ENCODE measurements around the gene ZCCHC17.
"Not testable (repeated sequence)": the region's sequence is repeated elsewhere in the genome, so short reads cannot be mapped to it uniquely, and the experiment has no call there.

Gene ZCCHC17

GRCh38 chr1:31371121-31371959, 74.5 kb downstream of the ZCCHC17 start:
- no peak for DNase-seq (ENCODE audit: low spot score)

DNA sequence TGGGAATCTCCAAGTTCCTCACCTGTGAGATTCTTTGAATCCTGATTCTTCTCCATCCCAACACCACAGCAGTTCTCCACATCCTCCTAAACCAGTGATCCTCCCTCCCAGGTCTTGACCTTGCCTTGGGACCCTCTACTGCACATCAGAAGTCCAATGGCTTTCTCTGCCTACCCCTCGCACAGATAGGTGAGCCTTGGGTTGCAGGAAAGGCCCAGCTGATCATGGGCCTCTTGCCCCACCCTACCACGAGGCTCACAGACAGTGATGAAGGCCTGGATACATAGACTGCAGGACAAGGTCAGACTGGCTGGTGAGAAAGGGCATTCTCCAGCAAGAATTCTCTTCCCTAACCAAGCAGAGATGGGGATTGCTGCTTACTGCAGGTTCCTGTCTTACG, 75.2 kb downstream of the ZCCHC17 start:
- no peak for DNase-seq (ENCODE audit: low spot score)

- DNase-seq (ENCODE audit: low spot score) = no peak
Observed at GRCh38 chr1:31372751-31373055, 75.9 kb downstream of the ZCCHC17 start.

GRCh38 chr1:31373056-31373896, 76.4 kb downstream of the ZCCHC17 start, which contains the start of gene FABP3:
TSS of gene FABP3 (minus strand) at chr1:31373076. CDS start at chr1:31373014, 62 bp downstream.
- peak; percentile 70 for DNase-seq (ENCODE audit: low spot score)

DNA sequence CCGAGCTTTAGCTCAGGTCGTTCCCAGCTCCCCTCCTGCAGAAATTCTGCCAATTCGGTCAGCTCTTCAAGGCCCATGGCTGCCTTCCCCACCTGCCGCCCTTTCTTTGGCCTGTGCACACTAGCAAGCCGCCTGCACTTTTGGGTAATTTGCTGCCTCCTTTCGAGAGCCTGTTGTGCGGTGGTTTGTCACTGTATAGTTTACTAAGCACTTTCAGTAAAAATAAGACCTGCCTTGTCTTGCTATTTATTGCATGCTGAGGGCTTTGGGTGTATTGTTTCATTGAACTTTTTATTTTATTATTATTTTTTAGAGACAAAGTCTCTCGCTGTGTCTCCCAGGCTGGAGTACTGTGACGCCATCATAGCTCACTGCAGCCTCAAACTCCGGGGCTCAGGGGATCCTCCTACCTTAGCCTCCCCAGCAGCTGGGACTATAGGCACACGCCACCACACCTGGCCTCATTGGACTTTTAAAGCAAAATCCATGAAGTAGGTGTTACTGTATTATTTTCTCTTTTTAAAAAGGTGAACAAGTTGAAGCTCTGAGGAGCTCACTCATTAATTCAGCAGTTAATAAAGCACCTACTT, 77.2 kb downstream of the ZCCHC17 start:
- DNase-seq (ENCODE audit: low spot score) = no peak

- no peak for DNase-seq (ENCODE audit: low spot score)
Observed at GRCh38 chr1:31374511-31375196, 77.8 kb downstream of the ZCCHC17 start.

- peak; percentile 91 for DNase-seq (ENCODE audit: low spot score)
Observed at GRCh38 chr1:31376375-31377134, 79.7 kb downstream of the ZCCHC17 start.

GRCh38 chr1:31377364-31377863, 80.6 kb downstream of the ZCCHC17 start:
- no peak for DNase-seq (ENCODE audit: low spot score)

DNA sequence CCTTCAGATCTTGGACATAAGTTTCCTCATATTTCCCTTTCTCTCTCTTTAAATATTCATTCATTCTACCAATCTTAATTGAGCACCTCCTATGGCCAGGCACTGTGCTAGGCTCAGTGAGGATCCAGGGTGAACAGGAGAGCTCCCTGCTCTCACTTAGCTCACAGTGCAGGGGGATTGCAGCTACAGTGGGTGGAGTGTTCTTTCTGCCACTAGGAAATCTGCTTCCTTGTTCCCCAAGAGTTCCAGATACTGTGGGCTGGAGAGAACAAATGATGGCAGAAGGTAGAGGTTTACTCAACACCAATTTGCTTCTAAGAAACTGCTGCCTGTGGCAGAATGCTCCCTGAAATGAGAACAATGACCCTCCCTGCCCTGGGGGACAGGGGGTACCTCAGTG, 81.2 kb downstream of the ZCCHC17 start:
- no peak for DNase-seq (ENCODE audit: low spot score)

- DNase-seq (ENCODE audit: low spot score) = no peak
Observed at GRCh38 chr1:31380181-31380580, 83.3 kb downstream of the ZCCHC17 start.

DNA sequence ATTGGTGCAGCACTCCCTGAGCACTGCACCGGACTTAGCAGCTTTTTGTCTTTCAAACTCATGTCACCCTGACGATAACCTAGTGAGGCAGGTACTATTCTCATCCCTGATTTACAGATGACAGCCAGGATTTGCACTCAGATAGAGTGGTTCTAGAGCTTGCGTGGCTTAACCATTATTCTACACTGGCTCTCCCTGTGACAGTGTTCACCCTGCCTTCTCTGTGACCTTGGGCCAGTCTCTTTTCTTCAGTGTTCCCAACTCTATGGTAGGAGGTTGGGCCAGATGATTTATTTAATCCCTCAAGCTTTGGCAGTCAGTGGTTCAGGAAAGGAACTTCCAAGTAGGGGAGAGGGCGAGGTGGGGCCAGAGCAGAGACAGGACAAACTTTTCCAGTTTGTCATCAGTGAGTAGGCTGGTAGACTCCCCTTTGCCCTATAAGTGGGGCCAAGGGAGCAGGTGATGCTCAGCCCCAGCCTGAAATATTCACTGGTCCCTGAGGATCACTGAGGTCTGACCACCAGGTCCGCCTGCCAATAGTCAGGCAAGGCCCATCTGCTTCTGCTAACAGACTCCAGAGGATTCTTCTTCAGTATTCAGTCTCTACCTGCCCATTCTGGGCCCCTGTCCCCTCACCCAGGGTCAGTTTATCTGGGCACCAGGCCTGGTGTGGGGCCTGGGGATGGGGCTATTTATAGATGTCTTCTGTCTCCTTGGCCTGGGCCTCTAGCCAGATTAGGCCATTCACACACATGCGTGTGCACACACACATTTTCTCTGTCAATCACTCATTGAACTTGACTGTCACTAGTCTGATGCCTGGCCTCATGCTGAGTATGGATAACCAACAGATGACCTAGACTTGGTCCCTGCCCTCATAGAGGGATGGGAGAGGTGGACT, 84.8 kb downstream of the ZCCHC17 start:
- DNase-seq (ENCODE audit: low spot score) = no peak

DNA sequence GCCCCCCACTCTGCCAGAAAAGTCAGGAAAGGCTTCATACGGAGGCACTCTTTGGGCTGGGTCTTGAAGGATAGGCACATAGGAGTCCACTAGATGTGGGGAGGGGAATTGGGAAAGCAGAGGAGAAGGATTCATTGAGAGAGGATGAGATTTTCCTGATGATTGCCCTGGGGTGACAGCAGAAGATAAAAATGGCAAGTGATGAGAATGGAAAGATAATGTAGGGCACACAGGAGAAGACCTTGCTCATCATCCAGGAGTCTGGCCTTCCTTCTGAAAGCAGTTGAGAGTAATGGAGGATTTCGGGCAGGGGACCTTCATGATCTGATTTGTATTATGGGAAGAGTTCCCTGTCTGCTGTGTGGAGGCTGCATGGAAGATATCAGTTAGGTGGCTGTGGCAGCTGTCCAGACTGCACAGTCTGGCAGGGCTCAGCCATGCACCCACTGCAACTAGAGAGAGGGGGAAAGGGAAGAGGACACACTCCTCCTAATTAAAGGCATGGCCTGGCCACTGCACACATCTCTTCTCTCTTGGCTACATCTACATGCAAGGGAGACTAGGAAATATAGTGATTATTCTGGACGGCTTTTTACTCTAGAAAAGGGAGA, 85.7 kb downstream of the ZCCHC17 start:
- DNase-seq (ENCODE audit: low spot score) = no peak

- no peak for DNase-seq (ENCODE audit: low spot score)
Observed at GRCh38 chr1:31383967-31384366, 87.1 kb downstream of the ZCCHC17 start.

- not testable (repeated sequence) for DNase-seq (ENCODE audit: low spot score)
Observed at GRCh38 chr1:31386576-31387243, 89.9 kb downstream of the ZCCHC17 start.

- no peak for DNase-seq (ENCODE audit: low spot score)
Observed at GRCh38 chr1:31387612-31388011, 90.8 kb downstream of the ZCCHC17 start.

DNA sequence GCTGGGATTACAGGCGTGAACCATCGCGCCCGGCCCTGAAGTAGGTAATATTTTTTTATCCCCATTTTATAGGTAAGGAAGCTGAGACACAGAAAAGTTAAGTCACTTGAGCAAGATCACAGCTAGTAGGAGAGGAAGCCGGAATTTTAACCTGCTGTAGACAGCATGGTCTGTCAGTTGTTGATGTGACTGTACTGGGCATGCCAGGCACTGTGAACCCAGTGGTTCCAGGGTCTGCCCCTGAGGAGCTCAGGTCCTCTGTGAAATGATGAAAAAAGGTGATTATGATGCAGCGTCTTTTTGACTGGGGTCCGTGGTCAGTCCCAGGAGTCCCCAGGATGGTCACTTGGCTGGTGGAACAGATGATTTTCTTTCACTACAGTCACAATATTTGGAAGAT, 92.8 kb downstream of the ZCCHC17 start:
- DNase-seq (ENCODE audit: low spot score) = no peak

- DNase-seq (ENCODE audit: low spot score) = no peak
Observed at GRCh38 chr1:31390071-31390470, 93.2 kb downstream of the ZCCHC17 start.

DNA sequence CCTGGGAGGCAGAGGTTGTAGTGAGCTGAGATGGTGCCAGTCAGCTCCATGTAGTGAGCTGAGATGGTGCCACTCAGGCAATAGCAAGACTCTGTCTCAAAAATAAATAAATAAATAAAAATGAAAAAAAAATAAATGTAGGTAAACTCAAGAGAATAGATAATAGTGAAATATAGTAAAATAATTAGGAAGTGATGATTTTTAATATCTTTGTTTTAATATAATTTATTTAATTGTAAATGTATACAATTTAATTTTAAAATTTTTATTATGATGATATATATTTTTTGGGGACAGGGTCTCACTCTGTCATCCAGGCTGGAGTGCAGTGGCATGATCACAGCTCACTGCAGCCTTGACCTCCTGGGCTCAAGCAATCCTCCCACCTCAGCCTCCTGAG, 96.6 kb downstream of the ZCCHC17 start:
- no peak for DNase-seq (ENCODE audit: low spot score)

DNA sequence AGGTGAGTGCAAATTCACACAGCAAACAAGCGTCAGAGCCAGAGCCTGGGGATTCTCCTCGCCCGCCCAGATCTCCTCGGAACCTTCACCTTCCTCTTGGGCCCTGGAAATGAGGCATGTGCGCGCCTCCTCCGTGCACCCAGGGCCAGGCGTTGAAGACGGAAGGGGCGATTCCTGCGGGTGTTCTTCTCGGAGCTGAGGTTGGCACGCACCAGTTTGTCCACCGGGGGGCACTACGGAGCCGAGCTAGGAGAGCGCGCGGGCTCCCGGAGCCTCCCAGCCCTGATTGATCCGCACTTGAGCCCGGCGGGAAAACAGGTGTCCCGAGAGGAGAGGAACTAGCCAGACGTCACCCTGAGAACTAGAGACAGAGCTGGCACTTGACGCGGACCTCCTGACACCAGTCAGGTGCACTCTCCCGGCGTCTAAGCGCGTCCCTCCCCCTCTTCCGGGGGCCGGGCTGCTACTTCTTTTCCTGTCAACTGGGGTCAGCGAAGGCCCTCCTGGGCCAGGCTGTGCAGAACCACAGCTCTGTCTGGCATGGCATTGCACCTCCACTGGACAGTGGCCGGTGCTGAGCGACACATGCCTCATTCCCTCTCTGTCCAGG, 97.9 kb downstream of the ZCCHC17 start:
- peak; percentile 65 for DNase-seq (ENCODE audit: low spot score)
